Esophagus squamous epithelium (tissue), 4 donors: ENCODE data around the gene SLC9A9.

Source experiments
- CTCF ChIP-seq, 6 experiments: fragments of 450-650 bp in 4 of 6; fragments of 200-600 bp in 2 of 6; sonication (generic) in 2 of 6; IDR thresholded peaks; one replicate each; pipeline ENCODE4 v1.5.1; 2016 to 2019; ENCODE audit warnings: antibody characterized with exemption in 6 of 6, mild to moderate bottlenecking in 4 of 6, moderate library complexity in 4 of 6
- POLR2A ChIP-seq, 4 donors: fragments of 450-650 bp; IDR thresholded peaks; one replicate each; pipeline ENCODE4 v1.6.1; 2017; ENCODE audit warnings: antibody characterized with exemption in 4 of 4, mild to moderate bottlenecking in 4 of 4, moderate library complexity in 3 of 4

- TF ChIP-seq CTCF (IDR thresholded peaks at IDR 0.05), result peak in 3 of 6 experiments; percentile 18 to 45 (median 19)
- TF ChIP-seq POLR2A (IDR thresholded peaks at IDR 0.05), result no peak
Measured at GRCh38 chr3:143763564-143764162, 84.6 kb downstream of the SLC9A9 start.
